RPMI7951 (cell line): ENCODE results near the gene CCDC40. TPM values are rescaled to one million over a fixed set of nuclear protein-coding genes. Genes with fewer than 3 reads are reported as not detected.

ENCODE experiments used
- DNase-seq: peaks from one replicate; pipeline ENCODE4 v3.0.0-alpha.2; 2012; ENCODE audit warnings: low read depth
- total RNA-seq: library from RNA; depleted of rRNA; stranded (reverse); fragments of >200 nt; shearing (Covaris generic); gene quantifications from 2 replicates; pipeline ENCODE4 v1.2.3, GENCODE V29; 2014

CCDC40 gene
- total RNA-seq, 1 experiment from 2014 or later: 1.6 TPM

- DNase-seq: peak; percentile 66
Observed at GRCh38 chr17:80101011-80101945, 64.8 kb downstream of the CCDC40 start, which contains the start of gene GAA. TSS of gene GAA (plus strand) at chr17:80101581. CDS start at chr17:80104587, 3,006 bp downstream.

GRCh38 chr17:80101946-80102663, 65.7 kb downstream of the CCDC40 start:
- DNase-seq: no peak

- no peak for DNase-seq
Observed at GRCh38 chr17:80102664-80103448, 66.4 kb downstream of the CCDC40 start.

- no peak for DNase-seq
Observed at GRCh38 chr17:80103449-80104085, 67.1 kb downstream of the CCDC40 start.

- DNase-seq: no peak
Observed at GRCh38 chr17:80104321-80104955, 68.0 kb downstream of the CCDC40 start.

- DNase-seq: no peak
Observed at GRCh38 chr17:80104956-80105375, 68.5 kb downstream of the CCDC40 start.

GRCh38 chr17:80105762-80106161, 69.3 kb downstream of the CCDC40 start:
- DNase-seq: no peak

- DNase-seq: no peak
Observed at GRCh38 chr17:80106176-80106575, 69.7 kb downstream of the CCDC40 start.

GRCh38 chr17:80106751-80107150, 70.3 kb downstream of the CCDC40 start:
- DNase-seq: no peak

- DNase-seq: no peak
Observed at GRCh38 chr17:80107231-80108021, 71.0 kb downstream of the CCDC40 start.

GRCh38 chr17:80108036-80108971, 71.9 kb downstream of the CCDC40 start:
- DNase-seq: no peak

GRCh38 chr17:80109066-80109660, 72.7 kb downstream of the CCDC40 start:
- no peak for DNase-seq

GRCh38 chr17:80109713-80110446, 73.4 kb downstream of the CCDC40 start:
- DNase-seq: no peak

GRCh38 chr17:80110447-80110812, 74.0 kb downstream of the CCDC40 start:
- DNase-seq: no peak

- no peak for DNase-seq
Observed at GRCh38 chr17:80110927-80111701, 74.7 kb downstream of the CCDC40 start.

GRCh38 chr17:80111702-80112470, 75.4 kb downstream of the CCDC40 start:
- no peak for DNase-seq
